Keratinocyte (primary cell): Measurements from ENCODE around the gene FXYD5. TPM values are rescaled to one million over a fixed set of nuclear protein-coding genes. Genes with fewer than 3 reads are reported as not detected.

ENCODE experiments used
- DNase-seq: peaks from one replicate; pipeline ENCODE4 v3.0.0-alpha.2; 2011; ENCODE audit warnings: low read depth, missing footprints, low spot score
- FAIRE-seq: peaks from 2 replicates; lab custom pipeline; 2011; peaks lifted over from hg19 to GRCh38; lab: Jason Lieb, UNC
- H2AFZ ChIP-seq: 2 replicates; pipeline ENCODE4 v1.6.0; 2012; ENCODE audit warnings: low read length, control low read depth, inconsistent platforms; ENCODE audit not compliant: control insufficient read depth
- H3K27ac ChIP-seq: 2 replicates; pipeline ENCODE4 v1.5.1; 2011; ENCODE audit warnings: low read length; ENCODE audit not compliant: control insufficient read depth, insufficient read depth
- H3K27me3 ChIP-seq: 3 replicates; pipeline ENCODE4 v1.6.0; 2011; ENCODE audit warnings: low read length; ENCODE audit not compliant: control insufficient read depth, insufficient read depth; ENCODE audit errors: extremely low read depth
- H3K36me3 ChIP-seq, 2 experiments: 2 replicates in 1 of 2; 3 replicates in 1 of 2; pipeline ENCODE4 v1.5.1; 2011; ENCODE audit warnings: low read length in 2 of 2, mild to moderate bottlenecking in 1 of 2; ENCODE audit not compliant: control insufficient read depth in 2 of 2, insufficient read depth in 2 of 2; ENCODE audit errors: extremely low read depth in 1 of 2
- H3K4me1 ChIP-seq: 3 replicates; pipeline ENCODE4 v1.5.1; 2011; ENCODE audit warnings: low read length; ENCODE audit not compliant: control insufficient read depth, insufficient read depth; ENCODE audit errors: extremely low read depth
- H3K4me2 ChIP-seq: 3 replicates; pipeline ENCODE4 v1.6.0; 2011; ENCODE audit warnings: low read depth, low read length; ENCODE audit not compliant: control insufficient read depth, insufficient read depth; ENCODE audit errors: extremely low read depth
- H3K4me3 ChIP-seq, 3 experiments: fragments of 200-600 bp in 1 of 3; sonication (generic) in 1 of 3; 2 replicates in 2 of 3; 3 replicates in 1 of 3; pipeline ENCODE4 v1.5.1; 2011 to 2016; ENCODE audit warnings: low read length in 3 of 3, mild to moderate bottlenecking in 3 of 3, control low read depth in 2 of 3, inconsistent platforms in 1 of 3, low read depth in 1 of 3, mixed read lengths in 1 of 3, mixed run types in 1 of 3, moderate library complexity in 1 of 3; ENCODE audit not compliant: control insufficient read depth in 2 of 3, insufficient read depth in 2 of 3; ENCODE audit errors: extremely low read depth in 1 of 3
- H3K79me2 ChIP-seq: 2 replicates; pipeline ENCODE4 v1.6.0; 2012; ENCODE audit warnings: low read length; ENCODE audit not compliant: control insufficient read depth, insufficient read depth
- H3K9ac ChIP-seq: 3 replicates; pipeline ENCODE4 v1.6.0; 2011; ENCODE audit warnings: low read length; ENCODE audit not compliant: control insufficient read depth, insufficient read depth; ENCODE audit errors: extremely low read depth
- H3K9me1 ChIP-seq: 3 replicates; pipeline ENCODE4 v1.6.0; 2011; ENCODE audit warnings: low read length; ENCODE audit not compliant: control insufficient read depth, insufficient read depth; ENCODE audit errors: extremely low read depth
- H3K9me3 ChIP-seq: 2 replicates; pipeline ENCODE4 v1.5.1; 2012; ENCODE audit warnings: low read depth, low read length; ENCODE audit not compliant: control insufficient read depth
- H4K20me1 ChIP-seq: 3 replicates; pipeline ENCODE4 v1.6.0; 2011; ENCODE audit warnings: low read length; ENCODE audit not compliant: control insufficient read depth, insufficient read depth; ENCODE audit errors: extremely low read depth
- CTCF ChIP-seq, 3 experiments: IDR thresholded peaks in 1 of 3; conservative IDR thresholded peaks in 1 of 3; optimal IDR thresholded peaks in 1 of 3; 2 replicates in 2 of 3; 3 replicates in 1 of 3; pipeline versions ENCODE3 to v1.5.1; 2011; ENCODE audit warnings: low read length in 3 of 3, mild to moderate bottlenecking in 3 of 3, moderate library complexity in 2 of 3, control low read depth in 1 of 3, inconsistent platforms in 1 of 3; ENCODE audit not compliant: insufficient read depth in 2 of 3; ENCODE audit errors: extremely low read depth in 1 of 3
- EZH2 ChIP-seq: IDR thresholded peaks from one replicate; pipeline ENCODE4 v1.6.1; 2012; ENCODE audit warnings: inconsistent platforms, mild to moderate bottlenecking, low read length, moderate library complexity
- dilution Hi-C: fragments of 300-500 bp; cut with MboI; formaldehyde crosslinking; loops from one replicate; pipeline ENCODE4 v1.7.0; 2020; ENCODE audit warnings: low sequenced_read_pairs; ENCODE audit not compliant: extremely low pct_ligation_motif_present
- polyA plus RNA-seq, 5 experiments: library from polyadenylated mRNA; depleted of rRNA in 3 of 5; stranded (reverse) in 3 of 5; stranded (forward) in 1 of 5; unstranded in 1 of 5; fragments of >200 nt; gene quantifications; 1 replicate in 1 of 5; 2 replicates in 3 of 5; 3 replicates in 1 of 5; pipeline versions ENCODE4 v1.2.1 to v1.2.3, GENCODE V29; 2011 to 2012; ENCODE audit warnings: missing spikeins in 2 of 5, low read depth in 1 of 5, low replicate concordance in 1 of 5

Gene FXYD5
- polyA plus RNA-seq, 1 donor (not counting 4 experiments of a cell fraction or from before 2014, with no cell fraction given) = 122 TPM

DNA sequence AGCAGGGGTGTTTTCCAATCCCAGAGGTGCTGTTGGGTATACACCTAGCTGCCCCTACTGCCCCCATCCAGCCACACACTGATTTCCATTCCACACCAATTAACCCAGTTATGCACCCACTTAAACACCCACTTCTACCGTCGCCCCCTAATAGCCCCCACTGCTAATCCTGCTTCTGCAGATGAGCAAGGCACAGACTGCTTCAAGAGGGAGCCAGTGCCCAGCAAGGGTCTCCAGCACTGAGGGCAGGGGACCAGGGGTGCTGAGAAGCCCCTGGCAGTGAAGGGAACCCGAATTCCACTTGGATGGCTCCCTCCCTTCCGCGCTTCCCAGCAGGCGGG, 10.3 kb upstream of the FXYD5 start:
- Histone ChIP-seq H3K79me2 (no peaks in the 10 kb centered on the region), H3K9ac (no peak overlapping the region), H3K9me1 (no peaks in the 10 kb centered on the region), H2AFZ (no peak overlapping the region), H3K4me2 (no peak overlapping the region), H3K4me3 (no peak overlapping the region), H3K36me3 (no peaks in the 10 kb centered on the region), H3K4me1 (peaks cover 21% of the 10 kb centered on the region), H4K20me1 (no peaks in the 10 kb centered on the region), H3K27me3 (peaks cover 19% of the 10 kb centered on the region), H3K9me3 (no peaks in the 10 kb centered on the region), H3K27ac (no peak overlapping the region)
- FAIRE-seq = no peak
- TF ChIP-seq CTCF (optimal IDR thresholded peaks at IDR 0.05 in 1 of 3, IDR thresholded peaks at IDR 0.05 in 1 of 3, conservative IDR thresholded peaks at IDR 0.05 in 1 of 3; ENCODE audit: extremely low read depth in 1 of 3, insufficient read depth in 2 of 3, low read length in 3 of 3) (no peak), EZH2 (peak; percentile 52)
- dilution Hi-C loops = no loop called here
- no peak for DNase-seq

- peak; percentile 56 for FAIRE-seq
- DNase-seq = peak; percentile 85
- H3K4me2 ChIP-seq = peak overlapping the region; percentile 30
Measured at GRCh38 chr19:35144600-35145436, 9.7 kb upstream of the FXYD5 start.

More at GRCh38 chr19:35144600-35145436, 9.7 kb upstream of the FXYD5 start:
- Histone ChIP-seq H3K9me1 (no peaks in the 10 kb centered on the region), H4K20me1 (no peaks in the 10 kb centered on the region), H2AFZ (peak overlapping the region; percentile 64), H3K4me1 (peaks cover 21% of the 10 kb centered on the region), H3K9ac (no peak overlapping the region), H3K36me3 (no peaks in the 10 kb centered on the region), H3K4me3 (no peak overlapping the region), H3K79me2 (no peaks in the 10 kb centered on the region), H3K27me3 (peaks cover 19% of the 10 kb centered on the region), H3K9me3 (no peaks in the 10 kb centered on the region), H3K27ac (no peak overlapping the region)
- TF ChIP-seq CTCF (optimal IDR thresholded peaks at IDR 0.05 in 1 of 3, IDR thresholded peaks at IDR 0.05 in 1 of 3, conservative IDR thresholded peaks at IDR 0.05 in 1 of 3; ENCODE audit: extremely low read depth in 1 of 3, insufficient read depth in 2 of 3, low read length in 3 of 3) (no peak), EZH2 (no peak)
- dilution Hi-C loops = no loop called here
